GM18499 (cell line): ENCODE results near the gene PROCR.
"Not testable (repeated sequence)": the region's sequence is repeated elsewhere in the genome, so short reads cannot be mapped to it uniquely, and the experiment has no call there.

Source experiments
- ATAC-seq: cut with Tn5 transposase; IDR thresholded peaks from one replicate; pipeline ENCODE4 v1.9.1; 2021; ENCODE audit warnings: moderate number of reproducible peaks; ENCODE audit not compliant: insufficient read depth, unreplicated experiment

Gene PROCR

GRCh38 chr20:35171753-35172433, at the start of gene PROCR:
PROCR (plus strand) TSS chr20:35172072; CDS start chr20:35172155, 83 bp downstream.
- no peak for ATAC-seq

- ATAC-seq: no peak
Observed at GRCh38 chr20:35122756-35123405, 49.0 kb upstream of the PROCR start.

GRCh38 chr20:35125753-35126152, 46.1 kb upstream of the PROCR start:
- ATAC-seq: no peak

- ATAC-seq: no peak
Observed at GRCh38 chr20:35129647-35130069, 42.2 kb upstream of the PROCR start.

DNA sequence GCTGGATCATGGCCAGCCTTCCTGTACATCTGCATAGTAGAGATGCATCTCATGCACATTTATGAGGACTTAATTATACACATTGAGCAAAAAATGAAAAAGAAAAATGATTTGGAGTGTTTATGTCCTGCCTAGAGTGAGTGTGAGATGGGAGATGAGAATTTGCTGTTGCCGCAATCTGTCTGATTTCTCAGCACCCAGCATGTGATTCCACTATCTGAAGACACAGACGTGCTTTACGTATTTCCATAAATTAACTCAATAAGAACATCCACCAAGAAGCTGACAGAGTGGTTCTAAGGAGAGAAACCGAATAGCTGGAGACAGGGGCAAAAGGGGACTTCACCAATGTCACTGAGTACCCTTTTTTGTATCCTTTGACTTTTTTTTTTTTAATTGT, 39.9 kb upstream of the PROCR start:
- no peak for ATAC-seq

DNA sequence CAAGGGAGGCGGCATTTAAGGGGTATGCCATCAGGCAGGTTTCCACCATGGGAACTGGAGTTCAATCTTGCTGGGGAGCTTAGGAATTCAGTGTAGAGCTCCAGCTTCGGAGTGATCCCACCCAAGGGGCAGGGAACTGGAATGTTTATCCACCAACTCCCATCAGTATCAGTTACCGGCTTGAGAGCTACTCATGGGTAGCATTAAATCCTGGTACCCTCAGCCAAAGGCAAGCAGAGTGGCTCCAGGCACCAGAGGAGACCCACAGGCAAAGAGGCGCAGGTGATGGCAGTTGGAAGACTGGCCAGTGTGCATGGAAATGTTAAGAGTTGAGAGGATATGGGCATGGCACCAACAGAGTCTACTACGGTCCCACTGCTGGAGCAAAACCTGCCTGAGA, 38.8 kb upstream of the PROCR start:
- no peak for ATAC-seq

DNA sequence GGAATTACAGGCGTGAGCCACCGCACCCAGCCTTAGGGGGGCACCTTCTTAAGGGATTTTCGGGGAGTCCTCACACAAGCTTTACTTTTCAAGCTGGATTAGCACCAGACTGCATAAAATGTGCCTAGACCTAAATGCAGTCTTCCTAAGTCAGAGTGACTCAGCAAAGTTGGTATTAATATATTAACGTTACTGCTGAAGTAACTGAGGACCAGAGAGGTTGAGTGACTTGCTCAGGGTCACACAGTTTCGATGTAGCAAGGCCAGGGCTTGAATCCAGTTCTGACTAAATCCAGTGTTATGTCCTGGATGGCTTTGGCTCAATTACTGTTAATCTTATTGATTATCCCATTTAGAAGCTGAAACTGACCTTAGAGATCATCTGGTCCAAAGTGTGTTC, 38.1 kb upstream of the PROCR start:
- ATAC-seq: no peak

GRCh38 chr20:35134472-35134871, 37.4 kb upstream of the PROCR start:
- ATAC-seq: no peak

- ATAC-seq: no peak
Observed at GRCh38 chr20:35134880-35135279, 37.0 kb upstream of the PROCR start.

- ATAC-seq: no peak
Observed at GRCh38 chr20:35135867-35136586, 35.8 kb upstream of the PROCR start.

DNA sequence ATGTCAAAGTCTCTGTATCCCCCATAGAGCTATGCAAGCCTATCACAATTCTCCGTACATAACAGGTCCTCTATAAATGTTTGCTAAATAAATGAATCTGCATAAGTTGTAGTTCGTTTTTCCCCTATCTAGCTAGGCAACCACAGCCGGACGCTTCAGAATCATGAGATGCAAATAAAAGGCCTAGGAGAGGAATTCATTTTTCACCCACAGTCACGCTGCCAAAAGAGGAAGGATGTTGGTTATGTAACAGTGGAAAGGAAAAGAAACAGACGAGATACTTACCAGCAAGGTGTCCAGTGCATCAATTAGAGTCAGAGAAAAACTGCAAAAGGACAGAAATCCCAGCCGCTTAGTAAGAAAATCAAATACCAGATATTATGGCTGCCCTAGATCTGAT, 27.2 kb upstream of the PROCR start:
- ATAC-seq: no peak

- no peak for ATAC-seq
Observed at GRCh38 chr20:35145141-35145564, 26.7 kb upstream of the PROCR start.

- ATAC-seq: no peak
Observed at GRCh38 chr20:35146299-35146919, 25.5 kb upstream of the PROCR start.

DNA sequence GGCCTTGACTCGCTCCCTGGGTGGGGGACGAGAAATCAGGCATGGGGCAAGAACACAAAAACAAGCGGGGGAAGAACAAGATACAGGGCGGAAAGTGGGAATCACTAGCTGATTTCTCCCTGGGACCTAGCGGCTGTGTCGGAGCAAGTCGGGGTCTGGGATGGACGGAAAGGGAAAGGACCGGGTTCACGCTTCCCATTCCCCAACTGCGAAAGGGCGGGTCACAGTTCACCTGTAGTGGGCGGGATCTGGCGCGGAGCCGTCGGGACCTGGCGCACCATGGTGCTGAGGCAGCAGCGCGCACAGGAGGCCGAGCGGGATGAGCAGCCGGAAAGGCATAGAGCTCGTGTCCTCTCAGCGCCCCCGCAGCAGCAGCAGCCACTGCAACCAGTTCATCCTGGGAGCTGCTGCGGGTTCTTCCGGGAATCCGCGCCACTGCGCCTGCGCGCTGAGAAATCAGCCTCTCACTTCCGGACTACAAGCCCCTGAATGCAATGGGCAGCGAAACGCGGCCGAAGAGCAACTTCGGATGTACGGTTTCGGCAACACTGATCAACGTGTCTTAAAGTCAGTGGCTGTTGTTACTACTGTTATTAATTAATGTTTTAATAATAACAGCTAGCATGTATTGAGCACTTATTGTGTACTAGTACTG, 24.8 kb upstream of the PROCR start, which contains the start of gene EDEM2:
Gene EDEM2, minus strand, starts transcription at position 417 of the 655 bp plus-strand sequence. Its CDS starts 78 bp downstream, at position 339.
- no peak for ATAC-seq

DNA sequence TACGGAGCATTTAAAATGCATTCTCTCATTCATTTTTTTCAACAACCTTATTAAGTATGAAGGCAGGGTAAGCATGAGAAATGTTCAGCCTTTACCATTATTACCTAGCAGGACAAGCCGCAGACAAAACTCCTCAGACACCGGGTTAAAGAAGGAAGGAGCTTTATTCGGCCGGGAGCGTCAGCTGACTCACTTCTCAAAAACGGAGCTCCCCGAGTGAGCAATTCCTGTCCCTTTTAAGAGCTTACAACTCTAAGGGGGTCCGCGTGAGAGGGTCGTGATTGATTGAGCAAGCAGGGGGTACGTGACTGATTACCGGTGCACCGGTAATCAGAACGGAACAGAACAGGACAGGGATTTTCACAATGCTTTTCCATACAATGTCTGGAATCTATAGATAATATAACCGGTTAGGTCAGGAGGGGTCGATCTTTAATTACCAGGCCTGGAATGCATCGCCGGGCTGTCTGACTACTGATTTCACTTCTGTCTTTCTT, 24.2 kb upstream of the PROCR start:
- ATAC-seq: not testable (repeated sequence)

- ATAC-seq: no peak
Observed at GRCh38 chr20:35150846-35151579, 20.9 kb upstream of the PROCR start.

DNA sequence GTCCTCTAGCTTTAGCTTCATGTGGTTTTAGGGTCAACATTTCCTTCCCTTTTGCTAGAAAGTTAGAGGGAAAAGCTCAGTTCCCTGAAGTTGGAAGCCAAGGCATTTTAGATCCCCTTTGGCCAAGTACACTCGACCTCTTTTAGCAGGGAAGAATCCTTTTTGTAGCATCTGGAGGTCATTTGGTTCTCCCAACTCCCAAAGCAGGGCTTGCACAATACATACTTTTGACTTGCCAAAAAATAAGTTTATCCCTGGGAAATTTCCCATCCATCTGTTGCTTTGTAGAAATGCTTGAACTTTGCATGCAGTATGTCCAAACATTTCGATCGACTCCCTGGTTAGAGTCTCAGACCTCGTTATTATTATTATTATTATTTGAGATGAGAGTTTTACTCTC, 20.1 kb upstream of the PROCR start:
- no peak for ATAC-seq

DNA sequence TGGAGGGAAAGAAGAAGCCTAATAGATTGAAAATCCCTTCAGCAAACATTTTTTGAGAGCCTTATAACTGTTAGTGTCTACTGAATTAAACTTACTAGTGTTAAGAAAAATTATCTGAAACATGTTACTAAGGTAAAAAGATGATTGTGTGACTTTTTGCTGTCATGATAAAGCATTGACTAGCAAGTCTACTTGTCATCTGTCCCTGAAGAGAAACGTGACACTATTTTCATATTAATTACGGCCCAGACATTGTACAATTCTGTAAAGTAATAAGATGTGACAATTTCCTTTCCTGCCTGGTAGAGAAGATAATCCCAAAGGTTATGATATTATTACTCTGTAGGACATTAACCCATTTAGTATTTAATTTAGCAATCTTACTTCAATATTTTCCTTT, 15.9 kb upstream of the PROCR start:
- ATAC-seq: no peak

DNA sequence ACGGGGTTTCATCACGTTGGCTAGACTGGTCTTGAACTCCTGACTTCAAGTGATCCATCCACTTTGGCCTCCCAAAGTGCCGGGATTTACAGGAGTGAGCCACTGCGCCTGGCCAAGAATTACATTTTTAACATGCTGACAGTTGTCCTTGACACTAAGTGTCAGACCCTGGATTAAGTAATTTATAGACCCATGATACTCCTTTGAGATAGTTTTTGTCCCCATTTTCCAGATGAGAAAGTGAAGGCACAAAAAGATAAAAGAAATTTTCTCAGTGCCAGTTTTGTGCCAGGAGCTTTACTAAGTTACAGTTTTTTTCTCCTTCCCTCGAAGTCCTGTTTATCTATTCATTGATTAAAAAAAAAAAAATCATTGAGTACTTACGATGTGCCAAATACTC, 14.9 kb upstream of the PROCR start:
- ATAC-seq: no peak
